ENCODE data around the gene PDE9A. TPM values are rescaled to one million over a fixed set of nuclear protein-coding genes. Genes with fewer than 3 reads are reported as not detected.

Gene PDE9A
- total and polyA plus RNA-seq, 9 donors = 3.9 to 11.3 (median 6.9) TPM

DNA sequence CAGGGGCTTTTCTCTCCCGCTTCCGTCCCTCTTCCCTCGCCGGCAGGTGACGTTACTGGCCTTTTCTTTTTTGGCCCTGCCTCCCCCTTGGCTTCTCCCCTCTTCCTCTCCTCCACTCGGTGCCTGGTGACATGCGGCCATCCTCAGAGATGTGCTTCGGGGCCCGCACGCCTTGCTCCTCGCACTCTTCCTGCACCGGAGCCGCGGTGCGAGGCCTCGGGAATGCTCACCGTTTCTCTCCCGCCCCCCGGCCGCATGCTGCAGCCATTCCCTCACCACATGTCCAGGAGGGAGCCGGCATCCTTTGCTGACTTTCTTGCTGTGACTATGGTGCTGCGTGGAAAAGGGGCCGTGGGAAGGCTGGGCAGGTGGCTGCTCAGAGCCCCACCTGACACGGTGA, 39.3 kb downstream of the PDE9A start:
- H3K4me3 ChIP-seq = no peak overlapping the region
- intact Hi-C loops (cut with DNase I) = no loop called here
- H3K27me3 ChIP-seq = no peaks in the 10 kb centered on the region
- H3K4me1 ChIP-seq (ENCODE audit: insufficient read depth) = no peaks in the 10 kb centered on the region
- no peak overlapping the region for H3K27ac ChIP-seq
- DNase-seq = no peak
- H3K9me3 ChIP-seq = no peaks in the 10 kb centered on the region
- WGBS, 3 donors = 94 to 96% (median 95%) methylated on average over 24 of the region's 24 CpGs
- TF ChIP-seq, protein P1, sequence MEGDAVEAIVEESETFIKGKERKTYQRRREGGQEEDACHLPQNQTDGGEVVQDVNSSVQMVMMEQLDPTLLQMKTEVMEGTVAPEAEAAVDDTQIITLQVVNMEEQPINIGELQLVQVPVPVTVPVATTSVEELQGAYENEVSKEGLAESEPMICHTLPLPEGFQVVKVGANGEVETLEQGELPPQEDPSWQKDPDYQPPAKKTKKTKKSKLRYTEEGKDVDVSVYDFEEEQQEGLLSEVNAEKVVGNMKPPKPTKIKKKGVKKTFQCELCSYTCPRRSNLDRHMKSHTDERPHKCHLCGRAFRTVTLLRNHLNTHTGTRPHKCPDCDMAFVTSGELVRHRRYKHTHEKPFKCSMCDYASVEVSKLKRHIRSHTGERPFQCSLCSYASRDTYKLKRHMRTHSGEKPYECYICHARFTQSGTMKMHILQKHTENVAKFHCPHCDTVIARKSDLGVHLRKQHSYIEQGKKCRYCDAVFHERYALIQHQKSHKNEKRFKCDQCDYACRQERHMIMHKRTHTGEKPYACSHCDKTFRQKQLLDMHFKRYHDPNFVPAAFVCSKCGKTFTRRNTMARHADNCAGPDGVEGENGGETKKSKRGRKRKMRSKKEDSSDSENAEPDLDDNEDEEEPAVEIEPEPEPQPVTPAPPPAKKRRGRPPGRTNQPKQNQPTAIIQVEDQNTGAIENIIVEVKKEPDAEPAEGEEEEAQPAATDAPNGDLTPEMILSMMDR (IDR thresholded peaks at IDR 0.05) = no peak
- TF ChIP-seq EP300 (IDR thresholded peaks at IDR 0.05) = no peak
- no peak for TF ChIP-seq POLR2A (IDR thresholded peaks at IDR 0.05)
- H3K36me3 ChIP-seq = no peaks in the 10 kb centered on the region

DNA sequence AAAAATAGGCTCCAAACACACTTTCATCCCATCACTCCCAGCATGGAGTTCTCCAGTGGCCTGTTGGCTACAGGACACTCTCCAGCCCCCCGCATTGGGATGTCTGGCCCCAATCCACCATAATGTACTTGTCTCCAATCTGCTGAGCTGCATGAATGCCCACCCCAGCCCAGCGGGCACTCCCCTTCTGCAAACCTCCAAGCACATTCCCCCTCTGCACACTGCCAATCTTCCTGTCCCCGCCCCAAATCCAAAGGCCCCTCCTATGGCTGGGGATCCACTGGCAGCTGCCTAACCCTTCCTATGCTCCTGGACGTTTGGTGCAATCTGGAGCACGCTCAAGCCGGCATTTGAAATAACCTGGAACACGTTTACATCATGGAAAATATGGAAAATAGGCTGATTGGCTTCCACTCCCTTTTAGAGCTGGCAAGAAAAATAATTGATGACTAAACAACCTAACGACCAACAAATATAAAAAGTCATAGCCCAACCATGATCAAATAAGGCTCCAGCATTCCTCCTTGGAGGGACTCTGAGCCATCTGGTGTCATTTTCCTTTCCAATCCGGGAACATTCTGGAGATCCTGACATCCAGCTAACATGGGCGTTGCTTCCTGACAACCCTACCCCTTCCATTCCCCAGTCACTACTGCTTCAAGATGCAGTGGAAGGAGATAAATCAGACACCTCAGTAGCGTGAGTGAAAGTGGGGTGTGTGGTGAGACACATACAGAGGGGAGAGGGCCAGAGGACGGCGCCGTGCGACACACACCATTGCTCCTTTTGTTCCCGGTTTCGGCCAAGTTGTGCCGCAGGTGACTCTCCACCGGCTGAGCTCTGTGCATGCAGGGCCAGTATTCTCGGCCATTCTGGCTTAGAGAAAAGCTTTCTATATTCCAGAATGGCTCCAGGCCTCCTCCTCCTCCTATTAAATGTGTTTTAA, 41.6 kb downstream of the PDE9A start:
- Histone ChIP-seq H3K36me3 (no peaks in the 10 kb centered on the region), H3K9me3 (no peaks in the 10 kb centered on the region), H3K27me3 (no peaks in the 10 kb centered on the region), H3K27ac (no peak overlapping the region), H3K4me3 (no peak overlapping the region), H3K4me1 (ENCODE audit: insufficient read depth) (no peaks in the 10 kb centered on the region)
- intact Hi-C loops (cut with DNase I) = no loop called here
- whole genome bisulfite sequencing, 3 donors = 75 to 90% (median 85%) methylated on average over 20 of the region's 20 CpGs
- no peak for DNase-seq
- TF ChIP-seq, protein P1 (IDR thresholded peaks at IDR 0.05) = no peak
- TF ChIP-seq POLR2A (IDR thresholded peaks at IDR 0.05) (no peak), EP300 (IDR thresholded peaks at IDR 0.05) (no peak)

GRCh38 chr21:42695697-42696380, 42.4 kb downstream of the PDE9A start:
- no peak for DNase-seq
- intact Hi-C loops (cut with DNase I) = no loop called here
- Histone ChIP-seq H3K27me3 (no peaks in the 10 kb centered on the region), H3K27ac (no peak overlapping the region), H3K4me1 (ENCODE audit: insufficient read depth) (no peaks in the 10 kb centered on the region), H3K9me3 (no peaks in the 10 kb centered on the region), H3K36me3 (no peaks in the 10 kb centered on the region), H3K4me3 (no peak overlapping the region)
- no peak for TF ChIP-seq EP300 (IDR thresholded peaks at IDR 0.05)
- TF ChIP-seq, protein P1 (IDR thresholded peaks at IDR 0.05) = no peak
- no peak for TF ChIP-seq POLR2A (IDR thresholded peaks at IDR 0.05)
- 80 to 82% (median 81%) methylated on average over 9 of the region's 9 CpGs for WGBS, 3 donors

DNA sequence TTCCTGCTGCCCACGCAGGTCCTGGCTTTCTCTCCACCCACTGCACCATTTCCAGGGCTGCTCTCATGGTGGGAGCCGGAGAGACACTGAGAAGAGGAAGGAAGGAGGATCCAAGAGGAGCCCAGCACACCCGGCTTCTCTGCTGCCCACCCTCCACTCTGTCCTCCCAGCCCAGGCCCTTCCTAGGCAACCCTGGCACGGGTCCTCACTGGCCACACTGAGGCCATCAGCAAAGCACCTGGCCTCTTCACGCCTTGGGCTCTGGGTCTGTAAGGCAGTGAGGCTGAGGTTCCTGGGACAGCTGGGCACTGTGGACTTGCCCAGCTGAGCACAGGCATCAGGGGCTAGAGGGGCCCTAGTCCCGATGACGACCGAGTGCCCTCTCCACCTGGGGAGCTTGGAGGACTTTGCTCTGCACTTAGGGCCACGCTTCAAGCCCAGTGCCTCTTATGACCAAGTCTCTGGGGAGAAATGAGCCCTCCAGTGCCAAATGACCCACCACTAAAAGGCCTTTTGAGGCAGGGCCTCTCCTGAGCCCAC, 43.1 kb downstream of the PDE9A start:
- DNase-seq = no peak
- no peak for TF ChIP-seq POLR2A (IDR thresholded peaks at IDR 0.05)
- TF ChIP-seq EP300 (IDR thresholded peaks at IDR 0.05) = no peak
- TF ChIP-seq, protein P1 (IDR thresholded peaks at IDR 0.05) = no peak
- intact Hi-C loops (cut with DNase I) = no loop called here
- WGBS, 3 donors = 94 to 96% (median 95%) methylated on average over 9 of the region's 9 CpGs
- H3K9me3 ChIP-seq = no peaks in the 10 kb centered on the region
- H3K27ac ChIP-seq = no peak overlapping the region
- H3K36me3 ChIP-seq = no peaks in the 10 kb centered on the region
- no peaks in the 10 kb centered on the region for H3K27me3 ChIP-seq
- H3K4me1 ChIP-seq (ENCODE audit: insufficient read depth) = no peaks in the 10 kb centered on the region
- H3K4me3 ChIP-seq = no peak overlapping the region
